HCT116 (cell line): ENCODE data around the gene TEX22. TPM values are rescaled to one million over a fixed set of nuclear protein-coding genes. Genes with fewer than 3 reads are reported as not detected.

ENCODE experiments used
- ATAC-seq: fragments of 200-7000 bp; cut with Tn5 transposase; 2 replicates; pipeline ENCODE4 v1.9.1; 2020; ENCODE audit warnings: mild to moderate bottlenecking, moderate library complexity
- BruUV-seq: library from RNA; stranded (reverse); fragments of 400-500 nt; replicated peaks from 2 replicates; lab custom pipeline; 2021; lab: Mats Ljungman, UMichigan
- CTCF ChIA-PET: fragments of 300-600 bp; sonication (Branson Sonifier 250); formaldehyde crosslinking; loops from one replicate; lab custom pipeline; 2021; ENCODE audit warnings: antibody characterized with exemption; lab: Charles Lee
- POLR2A ChIA-PET: fragments of 300-600, 350-600 bp; sonication (Branson Sonifier 250); formaldehyde crosslinking; loops from one replicate; lab custom pipeline; 2021; ENCODE audit warnings: antibody characterized with exemption; lab: Charles Lee
- RAD21 ChIA-PET, 2 experiments: fragments of 300-600 bp; sonication (Branson Sonifier 250); formaldehyde crosslinking; loops; one replicate each; lab custom pipeline; 2023; ENCODE audit warnings: low total read pairs in 2 of 2; ENCODE audit not compliant: uncharacterized antibody in 2 of 2, unreplicated experiment in 2 of 2, low non-redundant PET in 1 of 2; lab: Charles Lee
- DNase-seq: peaks from one replicate; pipeline ENCODE4 v3.0.0-alpha.2; 2010; ENCODE audit warnings: low read depth, low spot score
- H2AFZ ChIP-seq: fragments of 200-600 bp; shearing (Covaris generic), sonication (generic); 2 replicates; pipeline ENCODE4 v1.6.1; 2017; ENCODE audit warnings: low read depth, mixed run types, mixed read lengths, antibody characterized with exemption, low read length; ENCODE audit not compliant: poor library complexity, severe bottlenecking
- H3K27ac ChIP-seq: 2 replicates; pipeline ENCODE4 v1.5.1; 2012; ENCODE audit warnings: low read depth, low read length
- H3K27me3 ChIP-seq: fragments of 200-600 bp; sonication (generic); 2 replicates; pipeline ENCODE4 v1.6.1; 2016; ENCODE audit warnings: mixed run types, low read length, mixed read lengths; ENCODE audit not compliant: insufficient read depth
- H3K36me3 ChIP-seq, 2 experiments: fragments of 200-500 bp in 1 of 2; fragments of 200-600 bp in 1 of 2; sonication (Bioruptor generic) in 1 of 2; sonication (generic) in 1 of 2; 2 replicates each; pipeline versions ENCODE4 v1.5.1 to v1.6.1; 2014 to 2016; ENCODE audit warnings: low read length in 2 of 2, inconsistent platforms in 1 of 2, mixed read lengths in 1 of 2, mixed run types in 1 of 2; ENCODE audit not compliant: insufficient read depth in 2 of 2, control insufficient read depth in 1 of 2
- H3K4me1 ChIP-seq, 2 experiments: fragments of 200-600 bp in 1 of 2; sonication (generic) in 1 of 2; 2 replicates each; pipeline versions ENCODE4 v1.5.1 to v1.6.1; 2012 to 2017; ENCODE audit warnings: low read length in 2 of 2, inconsistent platforms in 1 of 2, mild to moderate bottlenecking in 1 of 2, mixed read lengths in 1 of 2, mixed run types in 1 of 2, moderate library complexity in 1 of 2; ENCODE audit not compliant: insufficient read depth in 2 of 2, control insufficient read depth in 1 of 2
- H3K4me2 ChIP-seq: fragments of 200-600 bp; sonication (generic); 2 replicates; pipeline ENCODE4 v1.6.1; 2017; ENCODE audit warnings: mixed run types, low read length, mixed read lengths
- H3K4me3 ChIP-seq, 2 experiments: fragments of 200-600 bp in 1 of 2; sonication (generic) in 1 of 2; replicated peaks in 1 of 2; 2 replicates each; pipeline ENCODE4 v1.5.1; 2011 to 2016; ENCODE audit warnings: low read length in 2 of 2, control low read depth in 1 of 2, low read depth in 1 of 2, mild to moderate bottlenecking in 1 of 2, mixed read lengths in 1 of 2, mixed run types in 1 of 2
- H3K79me2 ChIP-seq: fragments of 200-600 bp; sonication (generic); 2 replicates; pipeline ENCODE4 v1.6.1; 2017; ENCODE audit warnings: mild to moderate bottlenecking, mixed run types, low read length, moderate library complexity, mixed read lengths; ENCODE audit not compliant: insufficient read depth
- H3K9ac ChIP-seq: fragments of 200-600 bp; sonication (generic); 2 replicates; pipeline ENCODE4 v1.6.1; 2016; ENCODE audit warnings: low read length, mixed read lengths
- H3K9me2 ChIP-seq: fragments of 200-600 bp; sonication (generic), shearing (Covaris generic); 2 replicates; pipeline ENCODE4 v1.6.1; 2017; ENCODE audit warnings: mixed run types, mild to moderate bottlenecking, moderate library complexity; ENCODE audit not compliant: insufficient read depth
- H3K9me3 ChIP-seq, 2 experiments: fragments of 200-500 bp in 1 of 2; fragments of 200-600 bp in 1 of 2; sonication (Bioruptor generic) in 1 of 2; sonication (generic) in 1 of 2; 2 replicates each; pipeline ENCODE4 v1.6.1; 2014 to 2017; ENCODE audit warnings: low read length in 2 of 2, mixed read lengths in 2 of 2, inconsistent platforms in 1 of 2, low read depth in 1 of 2, mild to moderate bottlenecking in 1 of 2, mixed run types in 1 of 2, moderate library complexity in 1 of 2; ENCODE audit not compliant: control insufficient read depth in 1 of 2, insufficient read depth in 1 of 2
- H4K20me1 ChIP-seq: fragments of 200-600 bp; sonication (generic), shearing (Covaris generic); 2 replicates; pipeline ENCODE4 v1.6.1; 2017; ENCODE audit warnings: mixed run types, mild to moderate bottlenecking, moderate library complexity; ENCODE audit not compliant: insufficient read depth
- CBX3 ChIP-seq: IDR thresholded peaks from 2 replicates; pipeline ENCODE4 v1.6.1; 2012; ENCODE audit warnings: low read depth
- EZH2phosphoT487 ChIP-seq: fragments of 200-600 bp; IDR thresholded peaks from 2 replicates; pipeline ENCODE4 v1.6.1; 2018; ENCODE audit warnings: antibody characterized with exemption, borderline replicate concordance
- JUND ChIP-seq: IDR thresholded peaks from 2 replicates; pipeline ENCODE4 v1.6.1; 2012
- MAX ChIP-seq: IDR thresholded peaks from 2 replicates; pipeline ENCODE4 v1.6.1; 2012
- POLR2AphosphoS5 ChIP-seq: IDR thresholded peaks from 2 replicates; pipeline ENCODE4 v1.6.1; 2011; ENCODE audit warnings: mild to moderate bottlenecking, low read depth, low read length, moderate library complexity
- RAD21 ChIP-seq: IDR thresholded peaks from 2 replicates; pipeline ENCODE4 v1.6.1; 2012; ENCODE audit warnings: low read depth, mild to moderate bottlenecking
- SIN3A ChIP-seq: IDR thresholded peaks from 2 replicates; pipeline ENCODE4 v1.6.1; 2012; ENCODE audit warnings: low read depth
- SP1 ChIP-seq: IDR thresholded peaks from 2 replicates; pipeline ENCODE4 v1.6.1; 2012; ENCODE audit warnings: low read depth
- SRF ChIP-seq: IDR thresholded peaks from 2 replicates; pipeline ENCODE4 v1.6.1; 2012; ENCODE audit warnings: low read depth
- TCF7L2 ChIP-seq: IDR thresholded peaks from 2 replicates; pipeline ENCODE4 v1.7.0; 2011; ENCODE audit warnings: borderline replicate concordance, inconsistent platforms; ENCODE audit not compliant: insufficient read depth, insufficient read length; ENCODE audit errors: extremely low read depth
- YY1 ChIP-seq: IDR thresholded peaks from 2 replicates; pipeline ENCODE4 v1.6.1; 2011; ENCODE audit warnings: low read length, low read depth, moderate library complexity, mild to moderate bottlenecking; ENCODE audit not compliant: insufficient replicate concordance; ENCODE audit errors: extremely low read depth
- ZNF274 ChIP-seq: fragments of 200-500 bp; sonication (Bioruptor generic); IDR thresholded peaks from 2 replicates; pipeline ENCODE4 v1.6.1; 2014; ENCODE audit warnings: mild to moderate bottlenecking, low read depth, low read length, inconsistent platforms
- intact Hi-C: fragments of 100-400 bp; cut with micrococcal nuclease; formaldehyde crosslinking; loops from 2 replicates; pipeline ENCODE4 v1.10.0; 2022
- total RNA-seq: library from RNA; stranded (reverse); gene quantifications from one replicate; pipeline ENCODE4 v1.2.1, GENCODE V29; 2021; ENCODE audit not compliant: unreplicated experiment
- TF ChIP-seq, protein P1 (sequence below): IDR thresholded peaks from 2 replicates; pipeline ENCODE4 v1.6.1; 2011; ENCODE audit warnings: mild to moderate bottlenecking, low read length, moderate library complexity; ENCODE audit not compliant: insufficient replicate concordance; ENCODE audit errors: extremely low read depth
- TF ChIP-seq, protein P2 (sequence below), 3 experiments: fragments of 200-600 bp in 1 of 3; sonication (generic) in 1 of 3; IDR thresholded peaks in 2 of 3; conservative IDR thresholded peaks in 1 of 3; 2 replicates each; pipeline ENCODE4 v1.5.1; 2012 to 2017; ENCODE audit warnings: low read depth in 2 of 3, low read length in 2 of 3, antibody characterized with exemption in 1 of 3, borderline replicate concordance in 1 of 3, control low read depth in 1 of 3, mild to moderate bottlenecking in 1 of 3, mixed read lengths in 1 of 3, mixed run types in 1 of 3, moderate library complexity in 1 of 3; ENCODE audit not compliant: insufficient read depth in 1 of 3

Gene TEX22
- total RNA-seq, 1 experiment from 2014 or later, result 3.8 TPM

DNA sequence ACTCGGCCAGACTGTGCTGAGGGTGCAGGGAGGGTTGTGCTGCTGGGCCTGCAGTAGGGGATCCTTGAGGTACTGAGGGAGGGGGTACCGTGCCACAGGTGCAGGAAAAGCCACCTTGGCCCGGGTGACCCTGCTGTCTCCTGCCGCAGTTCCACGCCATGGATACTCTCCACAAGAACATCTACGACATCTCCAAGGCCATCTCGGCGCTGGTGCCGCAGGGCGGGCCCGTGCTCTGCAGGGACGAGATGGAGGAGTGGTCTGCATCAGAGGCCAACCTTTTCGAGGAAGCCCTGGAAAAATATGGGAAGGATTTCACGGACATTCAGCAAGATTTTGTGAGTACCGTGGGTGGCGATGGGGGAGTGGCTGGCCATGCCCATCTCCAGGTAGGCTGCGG is 62.3 kb downstream of the TEX22 start:
- Histone ChIP-seq H3K9me3 (no peaks in the 10 kb centered on the region), H3K9ac (no peak overlapping the region), H3K36me3 (peaks cover 7 to 22% of the 10 kb centered on the region in 2 experiments; a peak in 3 of 4 replicates), H3K27me3 (no peaks in the 10 kb centered on the region), H3K4me2 (no peak overlapping the region), H2AFZ (no peak overlapping the region), H3K4me3 (no peak overlapping the region), H3K9me2 (no peaks in the 10 kb centered on the region), H3K79me2 (no peaks in the 10 kb centered on the region), H4K20me1 (no peaks in the 10 kb centered on the region), H3K27ac (no peak overlapping the region), H3K4me1 (peaks cover 9 to 14% of the 10 kb centered on the region in 2 experiments)
- TF ChIP-seq CBX3, result no peak
- TF ChIP-seq SIN3A, result no peak
- TF ChIP-seq TCF7L2, result no peak
- no peak for TF ChIP-seq SP1
- TF ChIP-seq YY1, result no peak
- TF ChIP-seq ZNF274, result no peak
- no peak for TF ChIP-seq JUND
- no peak for DNase-seq
- CTCF ChIA-PET, result no interaction called here
- no peak for ATAC-seq
- no TSS peak for BruUV-seq
- POLR2A ChIA-PET, result no interaction called here
- RAD21 ChIA-PET, result no interaction called here
- intact Hi-C loops, result no loop called here

DNA sequence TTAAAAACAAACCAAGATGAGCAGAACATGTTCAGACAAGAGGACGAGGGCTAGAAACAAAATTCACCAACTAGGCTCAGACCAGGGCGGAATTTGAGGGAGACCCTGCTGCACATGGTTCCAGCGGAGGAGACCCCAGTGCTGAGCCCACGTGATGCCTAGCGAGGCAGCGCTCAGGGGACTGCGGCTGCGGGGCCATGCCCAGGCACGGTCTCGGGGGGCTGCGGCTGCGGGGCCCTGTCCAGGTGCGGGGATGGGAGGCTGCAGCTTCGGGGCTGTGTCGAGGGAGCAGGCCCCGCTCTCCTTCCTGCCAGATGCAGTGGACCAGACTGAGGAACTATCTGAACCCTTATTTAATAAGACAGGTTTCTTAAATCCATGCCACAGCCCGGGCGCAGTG is 63.6 kb downstream of the TEX22 start:
- H2AFZ ChIP-seq, result no peak overlapping the region
- no peaks in the 10 kb centered on the region for H3K27me3 ChIP-seq
- H3K4me3 ChIP-seq, result no peak overlapping the region
- no peaks in the 10 kb centered on the region for H3K79me2 ChIP-seq
- ATAC-seq, result no peak
- H3K4me2 ChIP-seq, result no peak overlapping the region
- ChIA-PET CTCF (no interaction called here), POLR2A (no interaction called here), RAD21 (no interaction called here)
- intact Hi-C loops, result no loop called here
- no peak for TF ChIP-seq ZNF274
- no peak for TF ChIP-seq SIN3A
- TF ChIP-seq, protein P1, sequence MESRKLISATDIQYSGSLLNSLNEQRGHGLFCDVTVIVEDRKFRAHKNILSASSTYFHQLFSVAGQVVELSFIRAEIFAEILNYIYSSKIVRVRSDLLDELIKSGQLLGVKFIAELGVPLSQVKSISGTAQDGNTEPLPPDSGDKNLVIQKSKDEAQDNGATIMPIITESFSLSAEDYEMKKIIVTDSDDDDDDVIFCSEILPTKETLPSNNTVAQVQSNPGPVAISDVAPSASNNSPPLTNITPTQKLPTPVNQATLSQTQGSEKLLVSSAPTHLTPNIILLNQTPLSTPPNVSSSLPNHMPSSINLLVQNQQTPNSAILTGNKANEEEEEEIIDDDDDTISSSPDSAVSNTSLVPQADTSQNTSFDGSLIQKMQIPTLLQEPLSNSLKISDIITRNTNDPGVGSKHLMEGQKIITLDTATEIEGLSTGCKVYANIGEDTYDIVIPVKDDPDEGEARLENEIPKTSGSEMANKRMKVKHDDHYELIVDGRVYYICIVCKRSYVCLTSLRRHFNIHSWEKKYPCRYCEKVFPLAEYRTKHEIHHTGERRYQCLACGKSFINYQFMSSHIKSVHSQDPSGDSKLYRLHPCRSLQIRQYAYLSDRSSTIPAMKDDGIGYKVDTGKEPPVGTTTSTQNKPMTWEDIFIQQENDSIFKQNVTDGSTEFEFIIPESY, result no peak
- no peak for TF ChIP-seq SRF
- no peak for TF ChIP-seq POLR2AphosphoS5
- TF ChIP-seq, protein P2, sequence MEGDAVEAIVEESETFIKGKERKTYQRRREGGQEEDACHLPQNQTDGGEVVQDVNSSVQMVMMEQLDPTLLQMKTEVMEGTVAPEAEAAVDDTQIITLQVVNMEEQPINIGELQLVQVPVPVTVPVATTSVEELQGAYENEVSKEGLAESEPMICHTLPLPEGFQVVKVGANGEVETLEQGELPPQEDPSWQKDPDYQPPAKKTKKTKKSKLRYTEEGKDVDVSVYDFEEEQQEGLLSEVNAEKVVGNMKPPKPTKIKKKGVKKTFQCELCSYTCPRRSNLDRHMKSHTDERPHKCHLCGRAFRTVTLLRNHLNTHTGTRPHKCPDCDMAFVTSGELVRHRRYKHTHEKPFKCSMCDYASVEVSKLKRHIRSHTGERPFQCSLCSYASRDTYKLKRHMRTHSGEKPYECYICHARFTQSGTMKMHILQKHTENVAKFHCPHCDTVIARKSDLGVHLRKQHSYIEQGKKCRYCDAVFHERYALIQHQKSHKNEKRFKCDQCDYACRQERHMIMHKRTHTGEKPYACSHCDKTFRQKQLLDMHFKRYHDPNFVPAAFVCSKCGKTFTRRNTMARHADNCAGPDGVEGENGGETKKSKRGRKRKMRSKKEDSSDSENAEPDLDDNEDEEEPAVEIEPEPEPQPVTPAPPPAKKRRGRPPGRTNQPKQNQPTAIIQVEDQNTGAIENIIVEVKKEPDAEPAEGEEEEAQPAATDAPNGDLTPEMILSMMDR (IDR thresholded peaks at IDR 0.05 in 2 of 3, conservative IDR thresholded peaks at IDR 0.05 in 1 of 3; ENCODE audit: borderline replicate concordance in 1 of 3, insufficient read depth in 1 of 3, low read depth in 2 of 3, low read length in 2 of 3), result no peak
- no peak for TF ChIP-seq EZH2phosphoT487
- no peak for TF ChIP-seq RAD21
- TF ChIP-seq MAX, result no peak
- H3K9ac ChIP-seq, result no peak overlapping the region
- no peaks in the 10 kb centered on the region for H4K20me1 ChIP-seq
- no peaks in the 10 kb centered on the region for H3K9me3 ChIP-seq
- DNase-seq, result no peak
- no TSS peak for BruUV-seq
- no peak overlapping the region for H3K27ac ChIP-seq
- no peaks in the 10 kb centered on the region for H3K9me2 ChIP-seq
- H3K36me3 ChIP-seq, result peaks cover 12 to 19% of the 10 kb centered on the region in 2 experiments; a peak in 3 of 4 replicates
- peaks cover 13 to 20% of the 10 kb centered on the region in 2 experiments for H3K4me1 ChIP-seq
